B cell (primary cell): Measurements from ENCODE around the gene MGAT5. TPM values are rescaled to one million over a fixed set of nuclear protein-coding genes. Genes with fewer than 3 reads are reported as not detected.
A peak's percentile ranks its signal among the peaks of the same experiment; 100 is the strongest.

ENCODE experiments used
- ATAC-seq: fragments of 200-7000 bp; cut with Tn5 transposase; one replicate; pipeline ENCODE4 v1.10.0; 2021; ENCODE audit warnings: low read depth, mild to moderate bottlenecking, moderate number of reproducible peaks, moderate library complexity
- CTCF ChIA-PET: fragments of 350-600 bp; sonication (Branson Sonifier 250); formaldehyde crosslinking; loops from one replicate; lab custom pipeline; 2021; ENCODE audit warnings: antibody characterized with exemption, inconsistent platforms; lab: Charles Lee
- POLR2A ChIA-PET: fragments of 350-600 bp; sonication (Branson Sonifier 250); formaldehyde crosslinking; loops from one replicate; lab custom pipeline; 2021; ENCODE audit warnings: antibody characterized with exemption; lab: Charles Lee
- DNase-seq: peaks from one replicate; pipeline ENCODE4 v3.0.0; 2013
- H2AFZ ChIP-seq: 2 replicates; pipeline ENCODE4 v1.6.1; 2012; ENCODE audit warnings: mild to moderate bottlenecking, low read depth, low read length; ENCODE audit not compliant: insufficient read depth, poor library complexity, severe bottlenecking
- H3K27ac ChIP-seq, 2 donors: 1 replicate in 1 of 2; 2 replicates in 1 of 2; pipeline ENCODE4 v1.5.1; 2012 to 2013; ENCODE audit warnings: low read length in 2 of 2, mild to moderate bottlenecking in 2 of 2, moderate library complexity in 1 of 2
- H3K27me3 ChIP-seq, 4 experiments: fragments of 200-600 bp in 1 of 4; sonication (generic) in 1 of 4; replicated peaks in 1 of 4; 1 replicate in 2 of 4; 2 replicates in 2 of 4; pipeline versions ENCODE4 v1.6.1 to v1.7.0; 2013 to 2016; ENCODE audit warnings: low read length in 3 of 4, mild to moderate bottlenecking in 2 of 4, mixed read lengths in 1 of 4, moderate library complexity in 1 of 4; ENCODE audit not compliant: insufficient read depth in 4 of 4, control insufficient read depth in 3 of 4; ENCODE audit errors: control extremely low read depth in 1 of 4
- H3K36me3 ChIP-seq, 2 experiments: replicated peaks in 1 of 2; 1 replicate in 1 of 2; 2 replicates in 1 of 2; pipeline versions ENCODE4 v1.6.1 to v1.7.1; 2013; ENCODE audit warnings: low read length in 1 of 2; ENCODE audit not compliant: insufficient read depth in 2 of 2, control insufficient read depth in 1 of 2; ENCODE audit errors: control extremely low read depth in 1 of 2, extremely low read depth in 1 of 2
- H3K4me1 ChIP-seq, 2 donors: fragments of 200-600 bp in 1 of 2; sonication (generic) in 1 of 2; 1 replicate in 1 of 2; 2 replicates in 1 of 2; pipeline versions ENCODE4 v1.5.1 to v1.6.1; 2013 to 2017; ENCODE audit warnings: low read length in 2 of 2; ENCODE audit not compliant: control insufficient read depth in 2 of 2, insufficient read depth in 2 of 2
- H3K4me2 ChIP-seq: replicated peaks from 2 replicates; pipeline ENCODE3; 2012; ENCODE audit warnings: mild to moderate bottlenecking, low read depth, low read length; ENCODE audit not compliant: poor library complexity, severe bottlenecking
- H3K4me3 ChIP-seq, 5 experiments: fragments of 200-600 bp in 1 of 5; sonication (generic) in 1 of 5; 1 replicate in 3 of 5; 2 replicates in 2 of 5; pipeline versions ENCODE4 v1.5.1 to v1.7.0; 2011 to 2016; ENCODE audit warnings: low read length in 4 of 5, mild to moderate bottlenecking in 4 of 5, low read depth in 2 of 5, control low read depth in 1 of 5, moderate library complexity in 1 of 5; ENCODE audit not compliant: insufficient read depth in 1 of 5; ENCODE audit errors: control extremely low read depth in 1 of 5, extremely low read depth in 1 of 5
- H3K79me2 ChIP-seq: fragments of 200-600 bp; sonication (generic); one replicate; pipeline ENCODE4 v1.6.0; 2016; ENCODE audit warnings: low read length; ENCODE audit not compliant: control insufficient read depth, insufficient read depth
- H3K9ac ChIP-seq: fragments of 200-600 bp; sonication (generic); 2 replicates; pipeline ENCODE4 v1.6.1; 2017; ENCODE audit warnings: mild to moderate bottlenecking, low read length, moderate library complexity
- H3K9me3 ChIP-seq, 3 donors: one replicate each; pipeline versions ENCODE4 v1.6.1 to v1.7.1; 2013; ENCODE audit warnings: low read length in 2 of 3; ENCODE audit not compliant: control insufficient read depth in 2 of 3, insufficient read depth in 1 of 3; ENCODE audit errors: control extremely low read depth in 1 of 3
- H4K20me1 ChIP-seq: 2 replicates; pipeline ENCODE4 v1.6.0; 2012; ENCODE audit warnings: mild to moderate bottlenecking, low read length; ENCODE audit not compliant: insufficient read depth, control insufficient read depth, poor library complexity, severe bottlenecking
- H3K27ac Mint-ChIP-seq: one replicate; pipeline ENCODE4 v1.8.0; 2021; ENCODE audit warnings: mixed read lengths
- H3K27me3 Mint-ChIP-seq: one replicate; pipeline ENCODE4 v1.8.0; 2021; ENCODE audit warnings: mixed read lengths
- H3K4me1 Mint-ChIP-seq: one replicate; pipeline ENCODE4 v1.8.0; 2021; ENCODE audit warnings: mixed read lengths
- H3K4me3 Mint-ChIP-seq: one replicate; pipeline ENCODE4 v1.8.0; 2021; ENCODE audit warnings: mixed read lengths
- H3K9me3 Mint-ChIP-seq: one replicate; pipeline ENCODE4 v1.8.0; 2022; ENCODE audit warnings: mixed read lengths; ENCODE audit not compliant: insufficient read depth
- EZH2 ChIP-seq: IDR thresholded peaks from 2 replicates; pipeline ENCODE4 v1.6.1; 2012; ENCODE audit warnings: borderline replicate concordance, low read depth, mild to moderate bottlenecking, moderate library complexity, low read length; ENCODE audit not compliant: insufficient read depth, poor library complexity, severe bottlenecking
- WGBS: methylation state at CpG from one replicate; pipeline ENCODE4 v1.1.5; 2013; ENCODE audit warnings: missing lambda C conversion rate; ENCODE audit not compliant: insufficient coverage; 5-methylcytosine and 5-hydroxymethylcytosine counted together
- intact Hi-C: fragments of 100-400 bp; cut with micrococcal nuclease; formaldehyde crosslinking; loops from one replicate; pipeline ENCODE4 v1.10.0; 2022
- polyA plus RNA-seq: library from polyadenylated mRNA; depleted of rRNA; stranded (reverse); fragments of >200 nt; gene quantifications from 2 replicates; pipeline ENCODE4 v1.2.3, GENCODE V29; 2012
- total RNA-seq, 2 donors: library from RNA; stranded (reverse); fragments of 120-200 nt in 1 of 2; gene quantifications; 1 replicate in 1 of 2; 2 replicates in 1 of 2; pipeline versions ENCODE4 v1.2.3 to v1.2.4, GENCODE V29; 2013 to 2022
- TF ChIP-seq, protein P1 (sequence below): fragments of 200-600 bp; IDR thresholded peaks from one replicate; pipeline ENCODE4 v1.8.0; 2022; ENCODE audit warnings: antibody characterized with exemption, mild to moderate bottlenecking

MGAT5 gene
- total and polyA plus RNA-seq, 2 donors (not counting 1 experiment from before 2014, with no cell fraction given), result 27.2 to 184 TPM

DNA sequence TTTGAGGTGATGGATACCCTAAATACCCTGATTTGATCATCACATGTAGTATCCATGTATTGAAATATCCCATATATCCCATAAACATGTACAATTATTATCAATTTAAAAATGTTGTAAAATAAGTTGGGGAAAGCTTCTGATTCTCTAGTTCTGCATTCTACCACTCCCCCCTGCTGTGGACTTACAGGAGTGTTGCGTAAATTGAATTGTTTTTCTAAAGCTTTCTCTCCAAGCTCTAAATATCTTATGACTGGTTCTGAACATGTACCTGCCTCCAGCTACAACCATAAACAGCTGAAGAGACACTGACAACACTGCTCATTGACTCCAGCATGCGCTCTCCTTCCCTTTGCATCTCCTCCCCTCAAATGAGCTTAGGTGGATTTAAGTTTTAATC lies 145.2 kb downstream of the MGAT5 start:
- Histone ChIP-seq H3K36me3 (peaks cover 0 to 73% of the 10 kb centered on the region in 2 experiments), H3K9ac (no peak overlapping the region), H3K9me3 (no peaks in the 10 kb centered on the region), H3K79me2 (peaks cover 70% of the 10 kb centered on the region), H3K4me2 (no peak overlapping the region), H3K27ac (no peak overlapping the region), H3K27me3 (no peaks in the 10 kb centered on the region), H3K4me1 (no peaks in the 10 kb centered on the region), H3K4me3 (no peak overlapping the region), H2AFZ (no peak overlapping the region), H4K20me1 (peaks cover 34% of the 10 kb centered on the region)
- Mint-ChIP-seq H3K4me1 (peaks cover 13% of the 10 kb centered on the region), H3K27me3 (no peaks in the 10 kb centered on the region), H3K4me3 (no peak overlapping the region), H3K27ac (no peak overlapping the region), H3K9me3 (no peaks in the 10 kb centered on the region)
- TF ChIP-seq, protein P1, sequence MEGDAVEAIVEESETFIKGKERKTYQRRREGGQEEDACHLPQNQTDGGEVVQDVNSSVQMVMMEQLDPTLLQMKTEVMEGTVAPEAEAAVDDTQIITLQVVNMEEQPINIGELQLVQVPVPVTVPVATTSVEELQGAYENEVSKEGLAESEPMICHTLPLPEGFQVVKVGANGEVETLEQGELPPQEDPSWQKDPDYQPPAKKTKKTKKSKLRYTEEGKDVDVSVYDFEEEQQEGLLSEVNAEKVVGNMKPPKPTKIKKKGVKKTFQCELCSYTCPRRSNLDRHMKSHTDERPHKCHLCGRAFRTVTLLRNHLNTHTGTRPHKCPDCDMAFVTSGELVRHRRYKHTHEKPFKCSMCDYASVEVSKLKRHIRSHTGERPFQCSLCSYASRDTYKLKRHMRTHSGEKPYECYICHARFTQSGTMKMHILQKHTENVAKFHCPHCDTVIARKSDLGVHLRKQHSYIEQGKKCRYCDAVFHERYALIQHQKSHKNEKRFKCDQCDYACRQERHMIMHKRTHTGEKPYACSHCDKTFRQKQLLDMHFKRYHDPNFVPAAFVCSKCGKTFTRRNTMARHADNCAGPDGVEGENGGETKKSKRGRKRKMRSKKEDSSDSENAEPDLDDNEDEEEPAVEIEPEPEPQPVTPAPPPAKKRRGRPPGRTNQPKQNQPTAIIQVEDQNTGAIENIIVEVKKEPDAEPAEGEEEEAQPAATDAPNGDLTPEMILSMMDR, result no peak
- no peak for TF ChIP-seq EZH2
- WGBS, result no CpG with 5 or more reads among the region's 2 CpGs
- ChIA-PET CTCF (interaction anchor here (0.7 to 4.7 kb wide), 8 partner anchors 12 to 512 kb away, joined by 3 to 44 read pairs (median 4); no protein-coding TSS in a partner anchor), POLR2A (interaction anchor here (0.7 kb wide), 1 partner anchor 381 kb away, joined by 3 read pairs; no protein-coding TSS in a partner anchor)
- intact Hi-C loops, result no loop called here
- DNase-seq (no peak), ATAC-seq (no peak)

DNA sequence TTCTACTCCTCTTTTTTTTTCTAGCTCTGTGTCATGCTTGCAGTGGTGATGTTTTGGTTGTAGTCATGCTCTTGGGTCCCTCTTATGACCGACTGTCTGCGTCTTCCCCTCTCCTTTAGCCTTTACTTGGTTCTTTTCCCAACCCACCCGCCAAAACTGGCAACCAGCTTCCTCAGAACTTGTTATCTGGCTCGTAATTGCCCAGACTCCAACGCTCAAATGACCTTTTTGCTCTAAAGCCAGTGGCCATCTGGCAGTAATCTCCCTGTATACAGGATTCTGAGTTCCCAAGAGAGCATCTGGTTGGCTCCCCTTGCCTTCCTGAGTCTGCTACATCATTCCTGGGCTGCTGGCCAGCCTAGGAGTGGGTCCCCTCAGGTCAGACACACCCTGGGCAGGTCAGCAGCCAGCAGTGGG lies 147.2 kb downstream of the MGAT5 start:
- CTCF ChIA-PET, result interaction anchor here (1.1 to 4.7 kb wide), 4 partner anchors 10 to 514 kb away, joined by 3 to 44 read pairs (median 5); no protein-coding TSS in a partner anchor
- ATAC-seq (no peak), DNase-seq (no peak)
- WGBS, result 100% methylated on average over 3 of the region's 5 CpGs
- Histone ChIP-seq H3K9ac (no peak overlapping the region), H3K4me3 (no peak overlapping the region), H3K79me2 (peaks cover 64% of the 10 kb centered on the region), H3K9me3 (no peaks in the 10 kb centered on the region), H3K27me3 (no peaks in the 10 kb centered on the region), H4K20me1 (peaks cover 30% of the 10 kb centered on the region), H3K4me1 (no peaks in the 10 kb centered on the region), H3K36me3 (peaks cover 0 to 76% of the 10 kb centered on the region in 2 experiments), H2AFZ (no peak overlapping the region), H3K27ac (peak overlapping the region in 1 of 2 donors; percentile 51), H3K4me2 (no peak overlapping the region)
- intact Hi-C loops, result no loop called here
- H3K4me3 Mint-ChIP-seq, result no peak overlapping the region
- peak overlapping the region; percentile 68 for H3K27ac Mint-ChIP-seq
- no peak for TF ChIP-seq EZH2
- TF ChIP-seq, protein P1, result no peak
- peaks cover 8% of the 10 kb centered on the region for H3K4me1 Mint-ChIP-seq
- no peaks in the 10 kb centered on the region for H3K27me3 Mint-ChIP-seq
- H3K9me3 Mint-ChIP-seq, result no peaks in the 10 kb centered on the region
- POLR2A ChIA-PET, result no interaction called here
